GM18870 (cell line): ENCODE results near the gene DCDC2.
"Not testable (repeated sequence)": the region's sequence is repeated elsewhere in the genome, so short reads cannot be mapped to it uniquely, and the experiment has no call there.

ENCODE experiments used
- ATAC-seq: cut with Tn5 transposase; IDR thresholded peaks from one replicate; pipeline ENCODE4 v1.9.1; 2021; ENCODE audit warnings: moderate library complexity; ENCODE audit not compliant: unreplicated experiment

DCDC2 gene

GRCh38 chr6:24381476-24382219, 23.8 kb upstream of the DCDC2 start:
- ATAC-seq = no peak

GRCh38 chr6:24378473-24379097, 20.7 kb upstream of the DCDC2 start:
- peak; percentile 76 for ATAC-seq

GRCh38 chr6:24376871-24377270, 19.0 kb upstream of the DCDC2 start:
- ATAC-seq = no peak

- ATAC-seq = no peak
Measured at GRCh38 chr6:24374612-24375011, 16.8 kb upstream of the DCDC2 start.

- ATAC-seq = not testable (repeated sequence)
Measured at GRCh38 chr6:24365103-24365633, 7.3 kb upstream of the DCDC2 start.

GRCh38 chr6:24362363-24362762, 4.5 kb upstream of the DCDC2 start:
- ATAC-seq = not testable (repeated sequence)

- ATAC-seq = peak; percentile 82
Measured at GRCh38 chr6:24359640-24360454, 2.0 kb upstream of the DCDC2 start.

- no peak for ATAC-seq
Measured at GRCh38 chr6:24358219-24358821, 461 bp upstream of the DCDC2 start.

- no peak for ATAC-seq
Measured at GRCh38 chr6:24356310-24356973, 1.4 kb downstream of the DCDC2 start.

GRCh38 chr6:24355393-24355792, 2.5 kb downstream of the DCDC2 start:
- ATAC-seq = no peak

- ATAC-seq = no peak
Measured at GRCh38 chr6:24353861-24354260, 4.0 kb downstream of the DCDC2 start.

GRCh38 chr6:24352434-24352833, 5.4 kb downstream of the DCDC2 start:
- no peak for ATAC-seq

- ATAC-seq = no peak
Measured at GRCh38 chr6:24344976-24345375, 12.9 kb downstream of the DCDC2 start.

GRCh38 chr6:24340998-24341938, 16.6 kb downstream of the DCDC2 start:
- no peak for ATAC-seq

- no peak for ATAC-seq
Measured at GRCh38 chr6:24339932-24340331, 17.9 kb downstream of the DCDC2 start.

- ATAC-seq = no peak
Measured at GRCh38 chr6:24334285-24334684, 23.6 kb downstream of the DCDC2 start.

GRCh38 chr6:24332317-24332716, 25.5 kb downstream of the DCDC2 start:
- ATAC-seq = no peak

GRCh38 chr6:24330137-24330732, 27.6 kb downstream of the DCDC2 start:
- no peak for ATAC-seq

- ATAC-seq = no peak
Measured at GRCh38 chr6:24329451-24329850, 28.4 kb downstream of the DCDC2 start.
